ENCODE measurements around the gene CEP290.
A peak's percentile ranks its signal among the peaks of the same experiment; 100 is the strongest.

DNA sequence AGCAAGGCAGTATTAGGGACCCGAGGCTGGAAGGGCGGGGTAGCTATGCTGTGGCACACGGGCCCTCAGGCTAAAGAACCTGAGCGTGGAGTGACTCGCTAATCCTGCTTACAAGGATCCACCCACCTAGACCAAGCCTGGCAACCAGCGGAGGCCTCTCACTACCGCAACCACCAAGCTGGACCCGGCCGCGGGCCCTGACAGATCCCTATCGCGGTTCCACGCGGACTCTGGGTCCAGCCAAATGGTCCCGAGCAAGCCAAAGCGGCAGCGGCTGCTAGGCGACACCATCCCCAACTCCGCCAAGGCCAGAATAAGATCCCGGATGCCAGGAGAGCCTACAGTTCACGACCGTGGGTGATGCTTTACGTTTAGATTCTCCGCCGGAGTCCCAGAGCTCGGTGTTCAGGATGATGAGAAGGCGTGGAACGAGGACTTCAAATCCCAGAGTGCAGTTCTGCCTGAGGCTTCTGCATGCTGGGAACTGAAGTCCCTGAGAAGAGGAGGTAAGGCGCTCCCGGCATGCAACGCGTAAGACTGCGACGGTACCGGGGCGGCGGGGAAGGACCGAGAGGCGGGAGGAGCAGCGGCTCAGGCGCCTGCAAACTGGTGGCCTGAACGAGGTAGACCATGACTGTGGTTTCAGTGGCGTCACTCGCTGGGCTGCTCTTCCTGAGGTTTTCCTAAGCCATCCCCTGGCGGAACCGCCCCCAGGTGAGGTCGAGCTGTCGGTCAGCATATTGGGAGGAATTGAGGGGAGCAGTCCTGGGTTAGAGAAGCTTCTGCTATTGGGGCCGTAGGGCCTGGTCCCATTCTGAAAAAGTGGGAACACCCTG is at the start of gene CEP290, which contains the start of gene TMTC3:
- TF ChIP-seq EP300 (IDR thresholded peaks at IDR 0.05), result peak in 1 of 4 donors; percentile 10
- TF ChIP-seq, protein P1, sequence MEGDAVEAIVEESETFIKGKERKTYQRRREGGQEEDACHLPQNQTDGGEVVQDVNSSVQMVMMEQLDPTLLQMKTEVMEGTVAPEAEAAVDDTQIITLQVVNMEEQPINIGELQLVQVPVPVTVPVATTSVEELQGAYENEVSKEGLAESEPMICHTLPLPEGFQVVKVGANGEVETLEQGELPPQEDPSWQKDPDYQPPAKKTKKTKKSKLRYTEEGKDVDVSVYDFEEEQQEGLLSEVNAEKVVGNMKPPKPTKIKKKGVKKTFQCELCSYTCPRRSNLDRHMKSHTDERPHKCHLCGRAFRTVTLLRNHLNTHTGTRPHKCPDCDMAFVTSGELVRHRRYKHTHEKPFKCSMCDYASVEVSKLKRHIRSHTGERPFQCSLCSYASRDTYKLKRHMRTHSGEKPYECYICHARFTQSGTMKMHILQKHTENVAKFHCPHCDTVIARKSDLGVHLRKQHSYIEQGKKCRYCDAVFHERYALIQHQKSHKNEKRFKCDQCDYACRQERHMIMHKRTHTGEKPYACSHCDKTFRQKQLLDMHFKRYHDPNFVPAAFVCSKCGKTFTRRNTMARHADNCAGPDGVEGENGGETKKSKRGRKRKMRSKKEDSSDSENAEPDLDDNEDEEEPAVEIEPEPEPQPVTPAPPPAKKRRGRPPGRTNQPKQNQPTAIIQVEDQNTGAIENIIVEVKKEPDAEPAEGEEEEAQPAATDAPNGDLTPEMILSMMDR (IDR thresholded peaks at IDR 0.05), result no peak
- TF ChIP-seq POLR2A (IDR thresholded peaks at IDR 0.05), result peak; percentile 43 to 66
